ENCODE measurements around the gene KIF3A. TPM values are rescaled to one million over a fixed set of nuclear protein-coding genes. Genes with fewer than 3 reads are reported as not detected.

The KIF3A gene
- total and polyA plus RNA-seq, 4 donors: 0.58 to 1.2 (median 0.86) TPM

GRCh38 chr5:132688536-132689339 lies 48.6 kb downstream of the KIF3A start:
- no peak for DNase-seq (ENCODE audit: low spot score)
- Histone ChIP-seq H3K27ac (ENCODE audit: low read depth in 1 of 2, low read length in 2 of 2) (no peak overlapping the region), H3K36me3 (ENCODE audit: control insufficient read depth in 4 of 4, insufficient read depth in 3 of 4, low read depth in 1 of 4, low read length in 3 of 4) (no peaks in the 10 kb centered on the region), H3K9ac (ENCODE audit: low read depth in 1 of 2, low read length in 2 of 2) (no peak overlapping the region), H3K4me3 (ENCODE audit: low read depth in 1 of 3, low read length in 3 of 3) (no peak overlapping the region), H3K9me3 (ENCODE audit: control insufficient read depth in 4 of 4, low read length in 3 of 4) (no peaks in the 10 kb centered on the region), H3K4me1 (ENCODE audit: control insufficient read depth in 4 of 4, insufficient read depth in 4 of 4, low read length in 3 of 4) (no peaks in the 10 kb centered on the region), H3K27me3 (ENCODE audit: control insufficient read depth in 4 of 4, insufficient read depth in 4 of 4, low read length in 3 of 4) (no peaks in the 10 kb centered on the region)
- no peak for TF ChIP-seq YY1 (IDR thresholded peaks at IDR 0.05)
- no peak for TF ChIP-seq HNF4A (conservative IDR thresholded peaks at IDR 0.05)
- TF ChIP-seq, protein P1, sequence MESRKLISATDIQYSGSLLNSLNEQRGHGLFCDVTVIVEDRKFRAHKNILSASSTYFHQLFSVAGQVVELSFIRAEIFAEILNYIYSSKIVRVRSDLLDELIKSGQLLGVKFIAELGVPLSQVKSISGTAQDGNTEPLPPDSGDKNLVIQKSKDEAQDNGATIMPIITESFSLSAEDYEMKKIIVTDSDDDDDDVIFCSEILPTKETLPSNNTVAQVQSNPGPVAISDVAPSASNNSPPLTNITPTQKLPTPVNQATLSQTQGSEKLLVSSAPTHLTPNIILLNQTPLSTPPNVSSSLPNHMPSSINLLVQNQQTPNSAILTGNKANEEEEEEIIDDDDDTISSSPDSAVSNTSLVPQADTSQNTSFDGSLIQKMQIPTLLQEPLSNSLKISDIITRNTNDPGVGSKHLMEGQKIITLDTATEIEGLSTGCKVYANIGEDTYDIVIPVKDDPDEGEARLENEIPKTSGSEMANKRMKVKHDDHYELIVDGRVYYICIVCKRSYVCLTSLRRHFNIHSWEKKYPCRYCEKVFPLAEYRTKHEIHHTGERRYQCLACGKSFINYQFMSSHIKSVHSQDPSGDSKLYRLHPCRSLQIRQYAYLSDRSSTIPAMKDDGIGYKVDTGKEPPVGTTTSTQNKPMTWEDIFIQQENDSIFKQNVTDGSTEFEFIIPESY (IDR thresholded peaks at IDR 0.05): no peak
- TF ChIP-seq FOXA1 (IDR thresholded peaks at IDR 0.05): no peak
- TF ChIP-seq HNF4G (IDR thresholded peaks at IDR 0.05): no peak
- 65% methylated on average over 7 of the region's 7 CpGs for WGBS

GRCh38 chr5:132687995-132688394 lies 49.4 kb downstream of the KIF3A start:
- H3K27ac ChIP-seq (ENCODE audit: low read depth in 1 of 2, low read length in 2 of 2): no peak overlapping the region
- no peak overlapping the region for H3K9ac ChIP-seq (ENCODE audit: low read depth in 1 of 2, low read length in 2 of 2)
- no peak for TF ChIP-seq RXRA (IDR thresholded peaks at IDR 0.05)
- TF ChIP-seq YY1 (IDR thresholded peaks at IDR 0.05): no peak
- no peaks in the 10 kb centered on the region for H3K36me3 ChIP-seq (ENCODE audit: control insufficient read depth in 4 of 4, insufficient read depth in 3 of 4, low read depth in 1 of 4, low read length in 3 of 4)
- DNase-seq (ENCODE audit: low spot score): no peak
- H3K4me3 ChIP-seq (ENCODE audit: low read depth in 1 of 3, low read length in 3 of 3): no peak overlapping the region
- no peaks in the 10 kb centered on the region for H3K27me3 ChIP-seq (ENCODE audit: control insufficient read depth in 4 of 4, insufficient read depth in 4 of 4, low read length in 3 of 4)
- H3K4me1 ChIP-seq (ENCODE audit: control insufficient read depth in 4 of 4, insufficient read depth in 4 of 4, low read length in 3 of 4): no peaks in the 10 kb centered on the region
- H3K9me3 ChIP-seq (ENCODE audit: control insufficient read depth in 4 of 4, low read length in 3 of 4): no peaks in the 10 kb centered on the region
- WGBS: 87% methylated on average over 5 of the region's 5 CpGs

- no peaks in the 10 kb centered on the region for H3K27me3 ChIP-seq (ENCODE audit: control insufficient read depth in 4 of 4, insufficient read depth in 4 of 4, low read length in 3 of 4)
- no peak overlapping the region for H3K9ac ChIP-seq (ENCODE audit: low read depth in 1 of 2, low read length in 2 of 2)
- 95% methylated on average over 3 of the region's 3 CpGs for WGBS
- H3K9me3 ChIP-seq (ENCODE audit: control insufficient read depth in 4 of 4, low read length in 3 of 4): no peaks in the 10 kb centered on the region
- H3K36me3 ChIP-seq (ENCODE audit: control insufficient read depth in 4 of 4, insufficient read depth in 3 of 4, low read depth in 1 of 4, low read length in 3 of 4): no peaks in the 10 kb centered on the region
- TF ChIP-seq RAD21 (IDR thresholded peaks at IDR 0.05) (no peak), RXRA (IDR thresholded peaks at IDR 0.05) (no peak), GABPA (IDR thresholded peaks at IDR 0.05 in 1 of 2, conservative IDR thresholded peaks at IDR 0.05 in 1 of 2) (no peak), NR2F2 (IDR thresholded peaks at IDR 0.05) (no peak), TAF1 (conservative IDR thresholded peaks at IDR 0.05) (no peak), HNF4A (conservative IDR thresholded peaks at IDR 0.05) (no peak), YY1 (IDR thresholded peaks at IDR 0.05) (no peak), FOXA2 (IDR thresholded peaks at IDR 0.05) (no peak), JUND (IDR thresholded peaks at IDR 0.05) (no peak)
- TF ChIP-seq, protein P2, sequence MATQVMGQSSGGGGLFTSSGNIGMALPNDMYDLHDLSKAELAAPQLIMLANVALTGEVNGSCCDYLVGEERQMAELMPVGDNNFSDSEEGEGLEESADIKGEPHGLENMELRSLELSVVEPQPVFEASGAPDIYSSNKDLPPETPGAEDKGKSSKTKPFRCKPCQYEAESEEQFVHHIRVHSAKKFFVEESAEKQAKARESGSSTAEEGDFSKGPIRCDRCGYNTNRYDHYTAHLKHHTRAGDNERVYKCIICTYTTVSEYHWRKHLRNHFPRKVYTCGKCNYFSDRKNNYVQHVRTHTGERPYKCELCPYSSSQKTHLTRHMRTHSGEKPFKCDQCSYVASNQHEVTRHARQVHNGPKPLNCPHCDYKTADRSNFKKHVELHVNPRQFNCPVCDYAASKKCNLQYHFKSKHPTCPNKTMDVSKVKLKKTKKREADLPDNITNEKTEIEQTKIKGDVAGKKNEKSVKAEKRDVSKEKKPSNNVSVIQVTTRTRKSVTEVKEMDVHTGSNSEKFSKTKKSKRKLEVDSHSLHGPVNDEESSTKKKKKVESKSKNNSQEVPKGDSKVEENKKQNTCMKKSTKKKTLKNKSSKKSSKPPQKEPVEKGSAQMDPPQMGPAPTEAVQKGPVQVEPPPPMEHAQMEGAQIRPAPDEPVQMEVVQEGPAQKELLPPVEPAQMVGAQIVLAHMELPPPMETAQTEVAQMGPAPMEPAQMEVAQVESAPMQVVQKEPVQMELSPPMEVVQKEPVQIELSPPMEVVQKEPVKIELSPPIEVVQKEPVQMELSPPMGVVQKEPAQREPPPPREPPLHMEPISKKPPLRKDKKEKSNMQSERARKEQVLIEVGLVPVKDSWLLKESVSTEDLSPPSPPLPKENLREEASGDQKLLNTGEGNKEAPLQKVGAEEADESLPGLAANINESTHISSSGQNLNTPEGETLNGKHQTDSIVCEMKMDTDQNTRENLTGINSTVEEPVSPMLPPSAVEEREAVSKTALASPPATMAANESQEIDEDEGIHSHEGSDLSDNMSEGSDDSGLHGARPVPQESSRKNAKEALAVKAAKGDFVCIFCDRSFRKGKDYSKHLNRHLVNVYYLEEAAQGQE (IDR thresholded peaks at IDR 0.05): no peak
- TF ChIP-seq, protein P3, sequence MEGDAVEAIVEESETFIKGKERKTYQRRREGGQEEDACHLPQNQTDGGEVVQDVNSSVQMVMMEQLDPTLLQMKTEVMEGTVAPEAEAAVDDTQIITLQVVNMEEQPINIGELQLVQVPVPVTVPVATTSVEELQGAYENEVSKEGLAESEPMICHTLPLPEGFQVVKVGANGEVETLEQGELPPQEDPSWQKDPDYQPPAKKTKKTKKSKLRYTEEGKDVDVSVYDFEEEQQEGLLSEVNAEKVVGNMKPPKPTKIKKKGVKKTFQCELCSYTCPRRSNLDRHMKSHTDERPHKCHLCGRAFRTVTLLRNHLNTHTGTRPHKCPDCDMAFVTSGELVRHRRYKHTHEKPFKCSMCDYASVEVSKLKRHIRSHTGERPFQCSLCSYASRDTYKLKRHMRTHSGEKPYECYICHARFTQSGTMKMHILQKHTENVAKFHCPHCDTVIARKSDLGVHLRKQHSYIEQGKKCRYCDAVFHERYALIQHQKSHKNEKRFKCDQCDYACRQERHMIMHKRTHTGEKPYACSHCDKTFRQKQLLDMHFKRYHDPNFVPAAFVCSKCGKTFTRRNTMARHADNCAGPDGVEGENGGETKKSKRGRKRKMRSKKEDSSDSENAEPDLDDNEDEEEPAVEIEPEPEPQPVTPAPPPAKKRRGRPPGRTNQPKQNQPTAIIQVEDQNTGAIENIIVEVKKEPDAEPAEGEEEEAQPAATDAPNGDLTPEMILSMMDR (IDR thresholded peaks at IDR 0.05; ENCODE audit: low read depth, low read length, missing input control): no peak
- TF ChIP-seq, protein P4, sequence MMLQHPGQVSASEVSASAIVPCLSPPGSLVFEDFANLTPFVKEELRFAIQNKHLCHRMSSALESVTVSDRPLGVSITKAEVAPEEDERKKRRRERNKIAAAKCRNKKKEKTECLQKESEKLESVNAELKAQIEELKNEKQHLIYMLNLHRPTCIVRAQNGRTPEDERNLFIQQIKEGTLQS (IDR thresholded peaks at IDR 0.05): no peak
- no peaks in the 10 kb centered on the region for H3K4me1 ChIP-seq (ENCODE audit: control insufficient read depth in 4 of 4, insufficient read depth in 4 of 4, low read length in 3 of 4)
- no peak for DNase-seq (ENCODE audit: low spot score)
- no peak overlapping the region for H3K27ac ChIP-seq (ENCODE audit: low read depth in 1 of 2, low read length in 2 of 2)
- no peak overlapping the region for H3K4me3 ChIP-seq (ENCODE audit: low read depth in 1 of 3, low read length in 3 of 3)
Observed at GRCh38 chr5:132686193-132686592, 51.2 kb downstream of the KIF3A start.

All from liver (tissue), 9 donors.